Psoas muscle (tissue), 8 donors: Measurements from ENCODE around the gene KCNG2. TPM values are rescaled to one million over a fixed set of nuclear protein-coding genes. Genes with fewer than 3 reads are reported as not detected.

Source experiments
- ATAC-seq, 4 donors: fragments of 200-7000 bp; cut with Tn5 transposase; one replicate each; pipeline ENCODE4 v1.9.1; 2020; ENCODE audit warnings: moderate library complexity in 3 of 4, mild to moderate bottlenecking in 2 of 4
- DNase-seq, 2 donors: peaks; one replicate each; pipeline ENCODE4 v3.0.0-alpha.2; 2020
- H3K27ac ChIP-seq: fragments of 200-600 bp; one replicate; pipeline ENCODE4 v1.8.0; 2022
- H3K27me3 ChIP-seq, 3 donors: fragments of 200-600 bp in 1 of 3; one replicate each; pipeline versions ENCODE4 v1.6.1 to v1.8.0; 2013 to 2022; ENCODE audit warnings: low read length in 2 of 3, mild to moderate bottlenecking in 2 of 3, moderate library complexity in 1 of 3; ENCODE audit not compliant: insufficient read depth in 3 of 3
- H3K36me3 ChIP-seq, 2 donors: fragments of 200-600 bp in 1 of 2; one replicate each; pipeline versions ENCODE4 v1.6.1 to v1.8.0; 2013 to 2022; ENCODE audit warnings: low read depth in 1 of 2, mild to moderate bottlenecking in 1 of 2, moderate library complexity in 1 of 2; ENCODE audit not compliant: insufficient read depth in 1 of 2
- H3K4me1 ChIP-seq: fragments of 200-600 bp; one replicate; pipeline ENCODE4 v1.8.0; 2022
- H3K4me3 ChIP-seq: fragments of 200-600 bp; one replicate; pipeline ENCODE4 v1.8.0; 2022; ENCODE audit warnings: mild to moderate bottlenecking
- H3K9me3 ChIP-seq: fragments of 200-600 bp; one replicate; pipeline ENCODE4 v1.8.0; 2022
- WGBS, 3 donors: extraction: QIAGEN DNeasy Blood & Tissue Kit; methylation state at CpG; one replicate each; pipeline versions ENCODE4 v1.1.6 to v1.1.7; 2013; 5-methylcytosine and 5-hydroxymethylcytosine counted together
- intact Hi-C, 2 donors: fragments of 100-400 bp; cut with DNase I; formaldehyde crosslinking; loops; one replicate each; pipeline versions ENCODE4 v1.11.0 to v1.14.2; 2022
- polyA plus RNA-seq, 3 donors: library from polyadenylated mRNA; stranded (reverse); fragments of 200-250 nt; gene quantifications; one replicate each; pipeline ENCODE4 v1.2.3, GENCODE V29; 2013
- total RNA-seq, 4 donors: library from RNA; stranded (reverse); fragmentation: NEBNext Ultra II Directional in 2 of 4; extraction: Animal tissue kit (Norgen Biotek cat#: 25700) in 2 of 4; gene quantifications; one replicate each; pipeline versions ENCODE4 v1.2.1 to v1.2.4, GENCODE V29; 2021 to 2023
- TF ChIP-seq, protein P1 (sequence below): fragments of 200-600 bp; IDR thresholded peaks from one replicate; pipeline ENCODE4 v1.8.0; 2022; ENCODE audit warnings: antibody characterized with exemption
- donor health status: healthy with polysubstance abuse.
- donor health status: DM: no; HTN: no; CAD: no; lungs with moderate emphysema.
- donor health status: Bipolar disorder and iron deficiency.
- donor health status: healthy.
- donor health status: DM: yes; HTN: yes; CAD: no.
- donor health status: DM: no; HTN: no; CAD: no.
- donor health status: DM: no; HTN: no; CAD: no.
- donor health status: DM: yes; HTN: yes; CAD: no.

The KCNG2 gene
- total and polyA plus RNA-seq, 7 donors = 0.04 to 0.54 (median 0.27) TPM; not detected in 2

GRCh38 chr18:79855147-79855933 lies 57.6 kb downstream of the KCNG2 start:
- no peaks in the 10 kb centered on the region for H3K36me3 ChIP-seq
- ATAC-seq (no peak), DNase-seq (peak in 1 of 2 donors; percentile 42)
- peaks cover 0 to 48% (median 7%) of the 10 kb centered on the region in 3 donors for H3K27me3 ChIP-seq
- intact Hi-C loops = no loop called here
- TF ChIP-seq, protein P1, sequence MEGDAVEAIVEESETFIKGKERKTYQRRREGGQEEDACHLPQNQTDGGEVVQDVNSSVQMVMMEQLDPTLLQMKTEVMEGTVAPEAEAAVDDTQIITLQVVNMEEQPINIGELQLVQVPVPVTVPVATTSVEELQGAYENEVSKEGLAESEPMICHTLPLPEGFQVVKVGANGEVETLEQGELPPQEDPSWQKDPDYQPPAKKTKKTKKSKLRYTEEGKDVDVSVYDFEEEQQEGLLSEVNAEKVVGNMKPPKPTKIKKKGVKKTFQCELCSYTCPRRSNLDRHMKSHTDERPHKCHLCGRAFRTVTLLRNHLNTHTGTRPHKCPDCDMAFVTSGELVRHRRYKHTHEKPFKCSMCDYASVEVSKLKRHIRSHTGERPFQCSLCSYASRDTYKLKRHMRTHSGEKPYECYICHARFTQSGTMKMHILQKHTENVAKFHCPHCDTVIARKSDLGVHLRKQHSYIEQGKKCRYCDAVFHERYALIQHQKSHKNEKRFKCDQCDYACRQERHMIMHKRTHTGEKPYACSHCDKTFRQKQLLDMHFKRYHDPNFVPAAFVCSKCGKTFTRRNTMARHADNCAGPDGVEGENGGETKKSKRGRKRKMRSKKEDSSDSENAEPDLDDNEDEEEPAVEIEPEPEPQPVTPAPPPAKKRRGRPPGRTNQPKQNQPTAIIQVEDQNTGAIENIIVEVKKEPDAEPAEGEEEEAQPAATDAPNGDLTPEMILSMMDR = no peak
- H3K9me3 ChIP-seq = no peaks in the 10 kb centered on the region
- 61 to 76% (median 63%) methylated on average over 17 of the region's 17 CpGs for WGBS, 3 donors
- no peaks in the 10 kb centered on the region for H3K4me1 ChIP-seq
- H3K27ac ChIP-seq = no peak overlapping the region
- no peak overlapping the region for H3K4me3 ChIP-seq

- Histone ChIP-seq H3K4me3 (no peak overlapping the region), H3K4me1 (no peaks in the 10 kb centered on the region), H3K36me3 (no peaks in the 10 kb centered on the region), H3K9me3 (no peaks in the 10 kb centered on the region), H3K27ac (no peak overlapping the region), H3K27me3 (peaks cover 0 to 58% (median 8%) of the 10 kb centered on the region in 3 donors)
- DNase-seq = peak in 1 of 2 donors; percentile 45
- peak in 1 of 4 donors; percentile 63 for ATAC-seq
- TF ChIP-seq, protein P1 = no peak
- intact Hi-C loops = no loop called here
- WGBS, 3 donors = 31 to 35% (median 34%) methylated on average over 26 of the region's 26 CpGs
Observed at GRCh38 chr18:79856119-79857007, 58.6 kb downstream of the KCNG2 start.

- Histone ChIP-seq H3K4me1 (no peaks in the 10 kb centered on the region), H3K27me3 (peaks cover 0 to 62% (median 8%) of the 10 kb centered on the region in 3 donors), H3K27ac (no peak overlapping the region), H3K36me3 (no peaks in the 10 kb centered on the region), H3K9me3 (no peaks in the 10 kb centered on the region), H3K4me3 (no peak overlapping the region)
- DNase-seq (peak in 1 of 2 donors; percentile 36), ATAC-seq (peak in 2 of 4 donors; percentile 40 to 50)
- WGBS, 3 donors = 18 to 25% (median 19%) methylated on average over 14 of the region's 14 CpGs
- intact Hi-C loops = no loop called here
- TF ChIP-seq, protein P1 = no peak
Observed at GRCh38 chr18:79857082-79857671, 59.4 kb downstream of the KCNG2 start.

DNA sequence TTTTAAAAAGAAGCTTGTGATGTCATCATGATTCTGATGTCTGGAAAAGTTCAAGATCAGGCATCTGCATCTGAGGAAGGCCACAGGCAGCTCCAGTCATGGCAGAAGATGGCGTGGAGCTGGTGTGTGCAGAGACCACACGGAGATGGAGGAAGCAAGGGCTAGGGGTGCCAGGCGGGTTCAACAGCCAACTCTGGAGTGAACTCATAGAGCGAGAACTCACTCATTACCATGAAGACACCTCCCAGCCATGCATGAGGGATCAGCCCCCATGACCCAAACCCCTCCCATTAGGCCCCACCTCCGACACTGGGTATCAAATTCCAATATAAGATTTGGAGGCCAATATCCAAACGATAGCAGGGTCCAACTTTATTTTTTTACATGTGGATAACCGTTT lies 61.6 kb downstream of the KCNG2 start:
- Histone ChIP-seq H3K9me3 (no peaks in the 10 kb centered on the region), H3K27me3 (peaks cover 0 to 68% (median 14%) of the 10 kb centered on the region in 3 donors), H3K4me3 (no peak overlapping the region), H3K4me1 (no peaks in the 10 kb centered on the region), H3K36me3 (no peaks in the 10 kb centered on the region), H3K27ac (no peak overlapping the region)
- no peak for ATAC-seq
- intact Hi-C loops = no loop called here
- TF ChIP-seq, protein P1 = no peak
- 78 to 86% (median 84%) methylated on average over 7 of the region's 7 CpGs for WGBS, 3 donors
- no peak for DNase-seq
